Nucleus accumbens (tissue), 56 donors: ENCODE measurements around the gene OR4K14.
"Not testable (repeated sequence)": the region's sequence is repeated elsewhere in the genome, so short reads cannot be mapped to it uniquely, and the experiment has no call there.

Experiments used
- DNase-seq, 56 donors: peaks; one replicate each; lab custom pipeline; 2025; lab: John Stamatoyannopoulos, UW

OR4K14 gene, protein sequence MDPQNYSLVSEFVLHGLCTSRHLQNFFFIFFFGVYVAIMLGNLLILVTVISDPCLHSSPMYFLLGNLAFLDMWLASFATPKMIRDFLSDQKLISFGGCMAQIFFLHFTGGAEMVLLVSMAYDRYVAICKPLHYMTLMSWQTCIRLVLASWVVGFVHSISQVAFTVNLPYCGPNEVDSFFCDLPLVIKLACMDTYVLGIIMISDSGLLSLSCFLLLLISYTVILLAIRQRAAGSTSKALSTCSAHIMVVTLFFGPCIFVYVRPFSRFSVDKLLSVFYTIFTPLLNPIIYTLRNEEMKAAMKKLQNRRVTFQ

GRCh38 chr14:20019257-20019865, at the start of gene OR4K14:
TSS of gene OR4K14 (minus strand) at chr14:20019307. CDS start at chr14:20015193, 4,114 bp downstream.
- DNase-seq, result no peak

DNA sequence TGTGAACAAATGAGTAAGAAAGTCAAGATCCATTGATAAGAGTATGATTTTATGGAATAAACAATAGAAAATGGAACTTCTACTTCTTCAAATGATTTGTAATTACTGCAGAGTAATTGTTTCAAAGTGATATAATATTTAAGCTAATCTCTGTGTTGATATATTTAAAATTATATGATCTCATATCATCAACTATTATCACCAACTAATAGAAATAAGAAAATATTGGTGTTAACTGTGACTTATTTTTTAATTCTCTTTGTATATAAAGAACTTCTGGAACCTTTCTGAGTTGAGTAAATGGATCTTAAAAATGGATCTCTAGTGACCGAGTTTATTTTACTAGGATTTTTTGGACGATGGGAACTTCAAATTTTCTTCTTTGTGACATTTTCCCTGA, 40.6 kb upstream of the OR4K14 start, which contains the start of gene OR4L1:
OR4L1 (plus strand) TSS at position 301 of the 400 bp plus-strand sequence; CDS start at position 301, 0 bp downstream.
- DNase-seq, result no peak

DNA sequence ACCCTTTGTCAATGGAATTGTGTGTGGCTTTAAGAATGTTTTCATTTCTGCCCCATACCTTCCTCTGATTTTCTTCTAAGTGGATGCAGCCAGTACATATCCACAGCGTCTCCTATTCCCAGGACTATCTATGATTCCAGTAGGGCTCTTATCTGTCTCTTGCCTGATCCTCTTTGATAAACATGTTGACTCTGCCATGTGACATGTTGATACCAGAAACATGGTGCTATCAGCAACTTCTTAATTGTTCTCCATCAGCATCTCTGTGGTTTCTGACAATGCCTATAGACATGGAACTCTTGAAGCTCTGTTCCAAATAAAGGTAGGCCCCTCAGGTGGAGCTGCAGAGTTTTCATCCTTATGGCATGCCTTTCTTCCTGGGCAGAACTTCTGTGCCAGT, 29.1 kb upstream of the OR4K14 start:
- no peak for DNase-seq

- DNase-seq, result no peak
These were observed 25.1 kb upstream of the OR4K14 start for GRCh38 chr14:20044243-20044642.

DNA sequence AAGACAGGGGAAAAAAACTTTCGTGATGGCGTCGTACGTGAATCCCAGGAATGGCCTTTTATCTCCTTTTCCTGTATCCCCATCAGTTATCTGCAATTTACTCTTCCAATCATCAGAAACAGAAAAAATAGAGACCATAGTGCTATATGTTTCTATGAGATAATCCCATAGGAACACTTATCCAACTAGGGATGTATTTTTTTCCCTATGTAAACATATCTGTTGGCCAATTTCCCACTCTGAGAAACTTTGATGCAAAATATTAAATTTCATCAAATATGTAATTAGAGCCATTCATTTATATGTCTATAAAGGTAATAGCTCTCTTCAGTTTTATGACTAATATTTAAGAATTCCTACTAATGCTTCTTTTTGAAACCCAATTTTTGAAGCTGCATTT, 16.8 kb upstream of the OR4K14 start, which contains the start of gene OR4K13:
OR4K13 (minus strand) TSS at position 101 of the 400 bp plus-strand sequence. CDS start 1,280 bp downstream, outside the sequence.
- DNase-seq, result no peak

GRCh38 chr14:20035449-20035848, 16.3 kb upstream of the OR4K14 start:
- no peak for DNase-seq

GRCh38 chr14:20031058-20031457, 12.0 kb upstream of the OR4K14 start:
- no peak for DNase-seq

- no peak for DNase-seq
These were observed 11.0 kb downstream of the OR4K14 start for GRCh38 chr14:20008156-20008555.

DNA sequence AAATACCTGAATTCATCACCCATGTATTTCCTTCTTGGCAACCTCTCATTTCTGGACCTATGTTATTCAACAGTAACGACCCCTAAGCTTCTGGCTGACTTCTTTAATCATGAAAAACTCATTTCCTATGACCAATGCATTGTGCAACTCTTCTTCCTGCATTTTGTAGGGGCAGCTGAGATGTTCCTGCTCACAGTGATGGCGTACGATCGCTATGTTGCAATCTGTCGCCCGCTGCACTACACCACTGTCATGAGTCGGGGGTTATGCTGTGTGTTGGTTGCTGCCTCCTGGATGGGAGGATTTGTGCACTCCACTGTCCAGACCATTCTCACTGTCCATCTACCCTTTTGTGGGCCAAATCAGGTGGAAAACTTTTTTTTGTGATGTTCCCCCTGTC, 16.8 kb downstream of the OR4K14 start:
- no peak for DNase-seq

- DNase-seq, result no peak
These were observed 17.2 kb downstream of the OR4K14 start, which contains the start of gene OR4Q2 for GRCh38 chr14:20001863-20002262. TSS of gene OR4Q2 (plus strand) at chr14:20002163.

- DNase-seq, result no peak
These were observed 25.7 kb downstream of the OR4K14 start for GRCh38 chr14:19993438-19993837.

- no peak for DNase-seq
These were observed 43.8 kb downstream of the OR4K14 start, which contains the start of gene OR4K15 for GRCh38 chr14:19975291-19975690. TSS of gene OR4K15 (plus strand) at chr14:19975591. CDS start at chr14:19975591, 0 bp downstream.

DNA sequence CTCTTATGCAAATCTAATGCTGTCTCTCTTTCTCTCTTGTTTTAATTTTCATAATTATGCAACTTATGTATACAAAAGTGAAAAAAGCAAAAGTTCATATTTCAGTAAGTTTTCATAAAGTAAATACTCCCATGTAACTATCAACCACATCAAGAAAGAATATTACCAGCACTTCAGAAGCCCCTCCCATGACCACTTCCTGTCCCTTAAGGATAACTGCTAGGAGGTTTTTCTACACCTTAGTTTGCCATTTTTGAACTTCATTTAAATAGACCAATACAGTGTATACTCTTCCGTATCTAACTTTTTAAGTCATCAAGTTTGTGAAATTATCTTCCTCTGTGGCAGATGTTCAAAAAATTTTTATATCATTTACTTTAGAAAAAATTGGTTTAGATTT, 44.3 kb downstream of the OR4K14 start:
- DNase-seq, result no peak

GRCh38 chr14:19969735-19970134, 49.4 kb downstream of the OR4K14 start:
- DNase-seq, result not testable (repeated sequence)
